IMR-90 (cell line): ENCODE data around the gene TENM4. TPM values are rescaled to one million over a fixed set of nuclear protein-coding genes. Genes with fewer than 3 reads are reported as not detected.

ENCODE experiments used
- ATAC-seq: fragments of 200-7000 bp; cut with Tn5 transposase; 2 replicates; pipeline ENCODE4 v1.9.1; 2020; ENCODE audit warnings: low read depth, mild to moderate bottlenecking, moderate library complexity
- BruUV-seq: library from RNA; stranded (reverse); fragments of 400-500 nt; replicated peaks from 2 replicates; lab custom pipeline; 2021; lab: Mats Ljungman, UMichigan
- CTCF ChIA-PET: fragments of 300-600 bp; formaldehyde crosslinking; extraction: SDS; loops from one replicate; lab custom pipeline; 2021; ENCODE audit warnings: antibody characterized with exemption; lab: Yijun Ruan, JAX
- POLR2A ChIA-PET: fragments of 300-600 bp; sonication (Branson Sonifier 250); formaldehyde crosslinking; loops from one replicate; lab custom pipeline; 2022; ENCODE audit warnings: antibody characterized with exemption; ENCODE audit not compliant: unreplicated experiment; lab: Charles Lee
- DNase-seq: peaks from one replicate; pipeline ENCODE4 v3.0.0; 2013
- H2AFZ ChIP-seq: replicated peaks from 2 replicates; pipeline ENCODE3; 2013; ENCODE audit warnings: low read length, mild to moderate bottlenecking; ENCODE audit not compliant: poor library complexity
- H2AK5ac ChIP-seq: 2 replicates; pipeline ENCODE4 v1.6.1; 2013; ENCODE audit warnings: low read depth, low read length, inconsistent platforms
- H2AK9ac ChIP-seq: replicated peaks from 2 replicates; pipeline ENCODE3; 2013; ENCODE audit warnings: mild to moderate bottlenecking, low read depth, low read length, moderate library complexity; ENCODE audit not compliant: poor library complexity
- H2BK120ac ChIP-seq: 2 replicates; pipeline ENCODE4 v1.6.1; 2013; ENCODE audit warnings: low read depth, low read length, inconsistent platforms
- H2BK15ac ChIP-seq: 3 replicates; pipeline ENCODE4 v1.6.1; 2013; ENCODE audit warnings: low read depth, low read length, inconsistent platforms
- H2BK20ac ChIP-seq: 2 replicates; pipeline ENCODE4 v1.6.1; 2013; ENCODE audit warnings: low read depth, mild to moderate bottlenecking, inconsistent platforms, low read length, moderate library complexity
- H2BK5ac ChIP-seq: 2 replicates; pipeline ENCODE4 v1.6.1; 2013; ENCODE audit warnings: mild to moderate bottlenecking, low read depth, low read length, inconsistent platforms; ENCODE audit not compliant: poor library complexity, severe bottlenecking
- H3K14ac ChIP-seq: replicated peaks from 2 replicates; pipeline ENCODE4 v1.6.1; 2013; ENCODE audit warnings: low read depth, low read length, inconsistent platforms
- H3K18ac ChIP-seq: 2 replicates; pipeline ENCODE4 v1.6.1; 2013; ENCODE audit warnings: low read depth, low read length, control low read depth
- H3K23ac ChIP-seq: 2 replicates; pipeline ENCODE4 v1.6.1; 2013; ENCODE audit warnings: low read depth, low read length, inconsistent platforms
- H3K27ac ChIP-seq: 2 replicates; pipeline ENCODE4 v1.5.1; 2013; ENCODE audit warnings: mild to moderate bottlenecking, control low read depth, low read length; ENCODE audit not compliant: insufficient read depth
- H3K27me3 ChIP-seq: 2 replicates; pipeline ENCODE4 v1.6.1; 2013; ENCODE audit warnings: low read length; ENCODE audit not compliant: control insufficient read depth, insufficient read depth
- H3K36me3 ChIP-seq: 2 replicates; pipeline ENCODE4 v1.6.1; 2013; ENCODE audit warnings: low read length, mixed read lengths; ENCODE audit not compliant: control insufficient read depth, insufficient read depth
- H3K4ac ChIP-seq: 2 replicates; pipeline ENCODE4 v1.6.1; 2013; ENCODE audit warnings: low read depth, low read length, inconsistent platforms
- H3K4me1 ChIP-seq: 2 replicates; pipeline ENCODE4 v1.6.1; 2013; ENCODE audit warnings: low read length, mixed read lengths; ENCODE audit not compliant: control insufficient read depth, insufficient read depth
- H3K4me2 ChIP-seq: 2 replicates; pipeline ENCODE4 v1.6.1; 2013; ENCODE audit warnings: low read depth, mild to moderate bottlenecking, control low read depth, low read length, moderate library complexity
- H3K4me3 ChIP-seq: 2 replicates; pipeline ENCODE4 v1.5.1; 2013; ENCODE audit warnings: low read depth, mild to moderate bottlenecking, control low read depth, low read length, moderate library complexity; ENCODE audit not compliant: insufficient read depth
- H3K56ac ChIP-seq: 2 replicates; pipeline ENCODE4 v1.6.1; 2013; ENCODE audit warnings: low read length, inconsistent platforms; ENCODE audit not compliant: insufficient read depth; ENCODE audit errors: extremely low read depth
- H3K79me1 ChIP-seq, 2 experiments: 2 replicates each; pipeline ENCODE4 v1.6.1; 2013; ENCODE audit warnings: low read length in 2 of 2, inconsistent platforms in 1 of 2, low read depth in 1 of 2
- H3K9ac ChIP-seq: 2 replicates; pipeline ENCODE4 v1.6.1; 2013; ENCODE audit warnings: low read depth, low read length, control low read depth
- H3K9me1 ChIP-seq: 2 replicates; pipeline ENCODE4 v1.6.1; 2013; ENCODE audit warnings: low read length, inconsistent platforms; ENCODE audit not compliant: insufficient read depth
- H3K9me3 ChIP-seq: 2 replicates; pipeline ENCODE4 v1.6.1; 2013; ENCODE audit warnings: low read length; ENCODE audit not compliant: control insufficient read depth, insufficient read depth
- H4K20me1 ChIP-seq: 2 replicates; pipeline ENCODE4 v1.6.1; 2013; ENCODE audit warnings: low read length, inconsistent platforms; ENCODE audit not compliant: insufficient read depth
- H4K5ac ChIP-seq: 2 replicates; pipeline ENCODE4 v1.6.1; 2013; ENCODE audit warnings: mild to moderate bottlenecking, low read depth, low read length, control low read depth
- H4K8ac ChIP-seq, 2 experiments: 2 replicates each; pipeline ENCODE4 v1.6.1; 2013; ENCODE audit warnings: low read depth in 2 of 2, low read length in 2 of 2, control low read depth in 1 of 2, inconsistent platforms in 1 of 2
- H4K91ac ChIP-seq: 2 replicates; pipeline ENCODE4 v1.6.1; 2013; ENCODE audit warnings: low read depth, low read length, inconsistent platforms; ENCODE audit not compliant: insufficient read depth
- BHLHE40 ChIP-seq: fragments of 150-350 bp; IDR thresholded peaks from 2 replicates; pipeline ENCODE4 v1.6.1; 2016; ENCODE audit warnings: mild to moderate bottlenecking, low read depth, low read length
- CEBPB ChIP-seq: IDR thresholded peaks from 2 replicates; pipeline ENCODE4 v1.6.1; 2012; ENCODE audit warnings: low read depth, low read length, improper control_type of control experiment
- MAFK ChIP-seq: IDR thresholded peaks from 2 replicates; pipeline ENCODE4 v1.6.1; 2012; ENCODE audit warnings: low read depth, low read length, improper control_type of control experiment
- MXI1 ChIP-seq: IDR thresholded peaks from 2 replicates; pipeline ENCODE4 v1.6.1; 2012; ENCODE audit warnings: low read depth, mild to moderate bottlenecking, low read length, moderate library complexity, borderline replicate concordance
- RAD21 ChIP-seq: IDR thresholded peaks from 2 replicates; pipeline ENCODE4 v1.6.1; 2012; ENCODE audit warnings: low read length, improper control_type of control experiment
- WGBS, 2 experiments: methylation state at CpG; one replicate each; pipeline versions ENCODE4 v1.1.5 to v1.1.7; 2013; ENCODE audit warnings: missing lambda C conversion rate in 2 of 2; ENCODE audit not compliant: insufficient read length in 1 of 2; ENCODE audit errors: extremely low coverage in 2 of 2; 5-methylcytosine and 5-hydroxymethylcytosine counted together
- dilution Hi-C: fragments of 300-500 bp; cut with HindIII; formaldehyde crosslinking; loops from one replicate; pipeline ENCODE4 v1.14.3; 2018; ENCODE audit warnings: low sequenced_read_pairs; ENCODE audit not compliant: unreplicated experiment
- in situ Hi-C: fragments of 300-500 bp; cut with MboI; formaldehyde crosslinking; loops from 3 replicates; pipeline ENCODE4 v1.14.3; 2019; ENCODE audit warnings: low sequenced_read_pairs, inconsistent platforms, mixed read lengths
- intact Hi-C: fragments of 100-400 bp; cut with micrococcal nuclease; formaldehyde crosslinking; loops from 2 replicates; pipeline ENCODE4 v1.10.0; 2022
- polyA plus RNA-seq, 3 experiments: library from polyadenylated mRNA; depleted of rRNA; stranded (reverse); fragments of >200 nt; gene quantifications; 2 replicates each; pipeline ENCODE4 v1.2.3, GENCODE V29; 2012; ENCODE audit warnings: low replicate concordance in 1 of 3
- total RNA-seq: library from RNA; depleted of rRNA; stranded (reverse); fragments of >200 nt; gene quantifications from 2 replicates; pipeline ENCODE4 v1.2.3, GENCODE V29; 2012

The TENM4 gene
- total and polyA plus RNA-seq, 2 of the 4 experiments (the other 2 are of a cell fraction) = 7.4 to 9.0 TPM

- Histone ChIP-seq H2BK120ac (peak overlapping the region; percentile 9; the same call in 1 of the 2 replicates), H4K5ac (no peak overlapping the region), H2AFZ (no peak overlapping the region), H3K4me1 (peaks cover 15% of the 10 kb centered on the region), H3K14ac (peak overlapping the region; percentile 19; the same call in 1 of the 2 replicates), H4K8ac (peak overlapping the region in 1 of 2 experiments; percentile 52; a peak in 1 of 4 replicates), H2AK5ac (peak overlapping the region; percentile 27; the same call in 1 of the 2 replicates), H3K56ac (no peak overlapping the region), H3K36me3 (no peaks in the 10 kb centered on the region), H2BK5ac (no peak overlapping the region), H4K91ac (no peak overlapping the region), H2AK9ac (no peak overlapping the region), H3K9me3 (no peaks in the 10 kb centered on the region), H3K27ac (no peak overlapping the region), H2BK15ac (no peak overlapping the region), H3K4me2 (no peak overlapping the region), H3K27me3 (no peaks in the 10 kb centered on the region), H3K18ac (no peak overlapping the region), H3K4ac (no peak overlapping the region), H3K9me1 (peaks cover 6% of the 10 kb centered on the region), H2BK20ac (peak overlapping the region; percentile 33; the same call in 1 of the 2 replicates), H3K9ac (no peak overlapping the region), H3K79me1 (no peaks in the 10 kb centered on the region), H3K4me3 (no peak overlapping the region), H3K23ac (0 out of 2 replicates have a peak overlapping the region, but pooled peaks have one; percentile 15), H4K20me1 (no peaks in the 10 kb centered on the region)
- ChIA-PET CTCF (interaction anchor here (1.7 kb wide), 1 partner anchor 10 kb away, joined by 3 read pairs; no protein-coding TSS in a partner anchor), POLR2A (no interaction called here)
- WGBS, 2 experiments = 40% methylated on average over 1 of the region's 7 CpGs; no CpG with 5 or more reads in 1 of the 2 experiments
- peak; percentile 76 for DNase-seq
- BruUV-seq = no TSS peak
- dilution Hi-C loops = no loop called here
- in situ Hi-C loops = no loop called here
- no peak for ATAC-seq
- intact Hi-C loops = loop anchor here (10.0 kb wide), 1 partner anchor 287 kb away; no protein-coding TSS in a partner anchor
- TF ChIP-seq CEBPB (no peak), RAD21 (no peak), MAFK (no peak), MXI1 (no peak), BHLHE40 (no peak)
Measured at GRCh38 chr11:79081471-79082031, 359.3 kb downstream of the TENM4 start.
